B cell (primary cell): ENCODE measurements around the gene KCTD2. TPM values are rescaled to one million over a fixed set of nuclear protein-coding genes. Genes with fewer than 3 reads are reported as not detected.
A peak's percentile ranks its signal among the peaks of the same experiment; 100 is the strongest.

Experiments used
- ATAC-seq: fragments of 200-7000 bp; cut with Tn5 transposase; one replicate; pipeline ENCODE4 v1.10.0; 2021; ENCODE audit warnings: low read depth, mild to moderate bottlenecking, moderate number of reproducible peaks, moderate library complexity
- CTCF ChIA-PET: fragments of 350-600 bp; sonication (Branson Sonifier 250); formaldehyde crosslinking; loops from one replicate; lab custom pipeline; 2021; ENCODE audit warnings: antibody characterized with exemption, inconsistent platforms; lab: Charles Lee
- POLR2A ChIA-PET: fragments of 350-600 bp; sonication (Branson Sonifier 250); formaldehyde crosslinking; loops from one replicate; lab custom pipeline; 2021; ENCODE audit warnings: antibody characterized with exemption; lab: Charles Lee
- DNase-seq: peaks from one replicate; pipeline ENCODE4 v3.0.0; 2013
- H2AFZ ChIP-seq: 2 replicates; pipeline ENCODE4 v1.6.1; 2012; ENCODE audit warnings: mild to moderate bottlenecking, low read depth, low read length; ENCODE audit not compliant: insufficient read depth, poor library complexity, severe bottlenecking
- H3K27ac ChIP-seq, 2 donors: 1 replicate in 1 of 2; 2 replicates in 1 of 2; pipeline ENCODE4 v1.5.1; 2012 to 2013; ENCODE audit warnings: low read length in 2 of 2, mild to moderate bottlenecking in 2 of 2, moderate library complexity in 1 of 2
- H3K27me3 ChIP-seq, 4 experiments: fragments of 200-600 bp in 1 of 4; sonication (generic) in 1 of 4; replicated peaks in 1 of 4; 1 replicate in 2 of 4; 2 replicates in 2 of 4; pipeline versions ENCODE4 v1.6.1 to v1.7.0; 2013 to 2016; ENCODE audit warnings: low read length in 3 of 4, mild to moderate bottlenecking in 2 of 4, mixed read lengths in 1 of 4, moderate library complexity in 1 of 4; ENCODE audit not compliant: insufficient read depth in 4 of 4, control insufficient read depth in 3 of 4; ENCODE audit errors: control extremely low read depth in 1 of 4
- H3K36me3 ChIP-seq, 2 experiments: replicated peaks in 1 of 2; 1 replicate in 1 of 2; 2 replicates in 1 of 2; pipeline versions ENCODE4 v1.6.1 to v1.7.1; 2013; ENCODE audit warnings: low read length in 1 of 2; ENCODE audit not compliant: insufficient read depth in 2 of 2, control insufficient read depth in 1 of 2; ENCODE audit errors: control extremely low read depth in 1 of 2, extremely low read depth in 1 of 2
- H3K4me1 ChIP-seq, 2 donors: fragments of 200-600 bp in 1 of 2; sonication (generic) in 1 of 2; 1 replicate in 1 of 2; 2 replicates in 1 of 2; pipeline versions ENCODE4 v1.5.1 to v1.6.1; 2013 to 2017; ENCODE audit warnings: low read length in 2 of 2; ENCODE audit not compliant: control insufficient read depth in 2 of 2, insufficient read depth in 2 of 2
- H3K4me2 ChIP-seq: replicated peaks from 2 replicates; pipeline ENCODE3; 2012; ENCODE audit warnings: mild to moderate bottlenecking, low read depth, low read length; ENCODE audit not compliant: poor library complexity, severe bottlenecking
- H3K4me3 ChIP-seq, 5 experiments: fragments of 200-600 bp in 1 of 5; sonication (generic) in 1 of 5; 1 replicate in 3 of 5; 2 replicates in 2 of 5; pipeline versions ENCODE4 v1.5.1 to v1.7.0; 2011 to 2016; ENCODE audit warnings: low read length in 4 of 5, mild to moderate bottlenecking in 4 of 5, low read depth in 2 of 5, control low read depth in 1 of 5, moderate library complexity in 1 of 5; ENCODE audit not compliant: insufficient read depth in 1 of 5; ENCODE audit errors: control extremely low read depth in 1 of 5, extremely low read depth in 1 of 5
- H3K79me2 ChIP-seq: fragments of 200-600 bp; sonication (generic); one replicate; pipeline ENCODE4 v1.6.0; 2016; ENCODE audit warnings: low read length; ENCODE audit not compliant: control insufficient read depth, insufficient read depth
- H3K9ac ChIP-seq: fragments of 200-600 bp; sonication (generic); 2 replicates; pipeline ENCODE4 v1.6.1; 2017; ENCODE audit warnings: mild to moderate bottlenecking, low read length, moderate library complexity
- H3K9me3 ChIP-seq, 3 donors: one replicate each; pipeline versions ENCODE4 v1.6.1 to v1.7.1; 2013; ENCODE audit warnings: low read length in 2 of 3; ENCODE audit not compliant: control insufficient read depth in 2 of 3, insufficient read depth in 1 of 3; ENCODE audit errors: control extremely low read depth in 1 of 3
- H4K20me1 ChIP-seq: 2 replicates; pipeline ENCODE4 v1.6.0; 2012; ENCODE audit warnings: mild to moderate bottlenecking, low read length; ENCODE audit not compliant: insufficient read depth, control insufficient read depth, poor library complexity, severe bottlenecking
- H3K27ac Mint-ChIP-seq: one replicate; pipeline ENCODE4 v1.8.0; 2021; ENCODE audit warnings: mixed read lengths
- H3K27me3 Mint-ChIP-seq: one replicate; pipeline ENCODE4 v1.8.0; 2021; ENCODE audit warnings: mixed read lengths
- H3K4me1 Mint-ChIP-seq: one replicate; pipeline ENCODE4 v1.8.0; 2021; ENCODE audit warnings: mixed read lengths
- H3K4me3 Mint-ChIP-seq: one replicate; pipeline ENCODE4 v1.8.0; 2021; ENCODE audit warnings: mixed read lengths
- H3K9me3 Mint-ChIP-seq: one replicate; pipeline ENCODE4 v1.8.0; 2022; ENCODE audit warnings: mixed read lengths; ENCODE audit not compliant: insufficient read depth
- EZH2 ChIP-seq: IDR thresholded peaks from 2 replicates; pipeline ENCODE4 v1.6.1; 2012; ENCODE audit warnings: borderline replicate concordance, low read depth, mild to moderate bottlenecking, moderate library complexity, low read length; ENCODE audit not compliant: insufficient read depth, poor library complexity, severe bottlenecking
- WGBS: methylation state at CpG from one replicate; pipeline ENCODE4 v1.1.5; 2013; ENCODE audit warnings: missing lambda C conversion rate; ENCODE audit not compliant: insufficient coverage; 5-methylcytosine and 5-hydroxymethylcytosine counted together
- intact Hi-C: fragments of 100-400 bp; cut with micrococcal nuclease; formaldehyde crosslinking; loops from one replicate; pipeline ENCODE4 v1.10.0; 2022
- polyA plus RNA-seq: library from polyadenylated mRNA; depleted of rRNA; stranded (reverse); fragments of >200 nt; gene quantifications from 2 replicates; pipeline ENCODE4 v1.2.3, GENCODE V29; 2012
- total RNA-seq, 2 donors: library from RNA; stranded (reverse); fragments of 120-200 nt in 1 of 2; gene quantifications; 1 replicate in 1 of 2; 2 replicates in 1 of 2; pipeline versions ENCODE4 v1.2.3 to v1.2.4, GENCODE V29; 2013 to 2022
- TF ChIP-seq, protein P1 (sequence below): fragments of 200-600 bp; IDR thresholded peaks from one replicate; pipeline ENCODE4 v1.8.0; 2022; ENCODE audit warnings: antibody characterized with exemption, mild to moderate bottlenecking

The KCTD2 gene
- total and polyA plus RNA-seq, 2 donors (not counting 1 experiment from before 2014, with no cell fraction given) = 15.7 to 23.2 TPM

GRCh38 chr17:75113798-75114551 lies 67.0 kb downstream of the KCTD2 start:
- Mint-ChIP-seq H3K4me1 (peaks cover 63% of the 10 kb centered on the region), H3K4me3 (peak overlapping the region; percentile 93), H3K9me3 (no peaks in the 10 kb centered on the region), H3K27ac (peak overlapping the region; percentile 94), H3K27me3 (no peaks in the 10 kb centered on the region)
- WGBS = 3% methylated on average over 21 of the region's 22 CpGs
- Histone ChIP-seq H3K4me2 (peak overlapping the region; percentile 82), H3K79me2 (peaks cover 37% of the 10 kb centered on the region), H3K27ac (peak overlapping the region; percentile 49 to 72), H4K20me1 (peaks cover 6% of the 10 kb centered on the region), H3K4me1 (peaks cover 55 to 67% of the 10 kb centered on the region in 2 donors), H3K9me3 (no peaks in the 10 kb centered on the region), H3K9ac (peak overlapping the region; percentile 71), H3K36me3 (no peaks in the 10 kb centered on the region), H2AFZ (peak overlapping the region; percentile 86), H3K4me3 (peak overlapping the region; percentile 51 to 81 (median 60)), H3K27me3 (no peaks in the 10 kb centered on the region)
- TF ChIP-seq EZH2 = no peak
- TF ChIP-seq, protein P1, sequence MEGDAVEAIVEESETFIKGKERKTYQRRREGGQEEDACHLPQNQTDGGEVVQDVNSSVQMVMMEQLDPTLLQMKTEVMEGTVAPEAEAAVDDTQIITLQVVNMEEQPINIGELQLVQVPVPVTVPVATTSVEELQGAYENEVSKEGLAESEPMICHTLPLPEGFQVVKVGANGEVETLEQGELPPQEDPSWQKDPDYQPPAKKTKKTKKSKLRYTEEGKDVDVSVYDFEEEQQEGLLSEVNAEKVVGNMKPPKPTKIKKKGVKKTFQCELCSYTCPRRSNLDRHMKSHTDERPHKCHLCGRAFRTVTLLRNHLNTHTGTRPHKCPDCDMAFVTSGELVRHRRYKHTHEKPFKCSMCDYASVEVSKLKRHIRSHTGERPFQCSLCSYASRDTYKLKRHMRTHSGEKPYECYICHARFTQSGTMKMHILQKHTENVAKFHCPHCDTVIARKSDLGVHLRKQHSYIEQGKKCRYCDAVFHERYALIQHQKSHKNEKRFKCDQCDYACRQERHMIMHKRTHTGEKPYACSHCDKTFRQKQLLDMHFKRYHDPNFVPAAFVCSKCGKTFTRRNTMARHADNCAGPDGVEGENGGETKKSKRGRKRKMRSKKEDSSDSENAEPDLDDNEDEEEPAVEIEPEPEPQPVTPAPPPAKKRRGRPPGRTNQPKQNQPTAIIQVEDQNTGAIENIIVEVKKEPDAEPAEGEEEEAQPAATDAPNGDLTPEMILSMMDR = peak; percentile 88
- peak; percentile 94 for DNase-seq
- peak; percentile 55 for ATAC-seq
- intact Hi-C loops = loop anchor here (1.0 kb wide), 7 partner anchors 17 to 298 kb away; partner anchors contain the start of genes JPT1 and NT5C
- ChIA-PET POLR2A (interaction anchor here (0.6 to 5.4 kb wide), 12 partner anchors 9 to 176 kb away, joined by 3 to 49 read pairs (median 4); partner anchors contain the start of genes JPT1, MIF4GD, MRPL58 and NT5C), CTCF (interaction anchor here (0.5 to 11.4 kb wide), 73 partner anchors 10 to 453 kb away, joined by 3 to 373 read pairs (median 4); partner anchors contain the start of genes HID1, JPT1, MIF4GD and MRPS7)
